Measurements from ENCODE around the gene VPS16. TPM values are rescaled to one million over a fixed set of nuclear protein-coding genes. Genes with fewer than 3 reads are reported as not detected.

Gene VPS16
- total RNA-seq, 1 experiment from 2014 or later: 22.2 TPM

DNA sequence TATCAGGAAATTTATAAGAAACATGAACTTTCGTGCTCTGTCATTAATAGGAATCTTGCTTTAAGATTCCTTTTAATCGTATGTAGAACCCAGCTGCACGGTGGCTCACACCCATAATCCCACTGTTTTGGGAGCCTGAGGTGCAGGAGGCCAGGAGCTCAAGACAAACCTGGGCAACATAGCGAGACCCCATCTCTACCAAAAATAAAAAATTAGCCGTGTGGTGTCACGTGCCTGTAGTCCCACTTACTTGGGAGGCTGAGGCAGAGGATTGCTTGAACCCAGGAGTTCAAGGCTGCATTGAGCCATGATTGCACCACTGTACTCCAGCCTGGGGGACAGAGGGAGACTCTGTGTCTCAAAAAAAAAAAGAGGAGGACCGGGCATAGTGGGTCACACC lies 40.1 kb downstream of the VPS16 start:
- no peaks in the 10 kb centered on the region for H3K36me3 Mint-ChIP-seq (ENCODE audit: insufficient read depth, unreplicated experiment)
- H3K27ac Mint-ChIP-seq (ENCODE audit: unreplicated experiment): no peak overlapping the region
- peaks cover 12% of the 10 kb centered on the region for H3K4me1 Mint-ChIP-seq (ENCODE audit: low read depth, unreplicated experiment)
- CTCF ChIA-PET: no interaction called here
- H3K27me3 Mint-ChIP-seq (ENCODE audit: unreplicated experiment): no peaks in the 10 kb centered on the region
- BruUV-seq (replicated peaks): no TSS peak
- no peak for TF ChIP-seq CTCF (IDR thresholded peaks at IDR 0.05; ENCODE audit: unreplicated experiment)
- no peaks in the 10 kb centered on the region for H3K9me3 Mint-ChIP-seq (ENCODE audit: low read depth, unreplicated experiment)
- H3K4me3 Mint-ChIP-seq (ENCODE audit: low read depth, unreplicated experiment): no peak overlapping the region
- DNase-seq: no peak
- intact Hi-C loops (cut with micrococcal nuclease; ENCODE audit: unreplicated experiment): no loop called here

DNA sequence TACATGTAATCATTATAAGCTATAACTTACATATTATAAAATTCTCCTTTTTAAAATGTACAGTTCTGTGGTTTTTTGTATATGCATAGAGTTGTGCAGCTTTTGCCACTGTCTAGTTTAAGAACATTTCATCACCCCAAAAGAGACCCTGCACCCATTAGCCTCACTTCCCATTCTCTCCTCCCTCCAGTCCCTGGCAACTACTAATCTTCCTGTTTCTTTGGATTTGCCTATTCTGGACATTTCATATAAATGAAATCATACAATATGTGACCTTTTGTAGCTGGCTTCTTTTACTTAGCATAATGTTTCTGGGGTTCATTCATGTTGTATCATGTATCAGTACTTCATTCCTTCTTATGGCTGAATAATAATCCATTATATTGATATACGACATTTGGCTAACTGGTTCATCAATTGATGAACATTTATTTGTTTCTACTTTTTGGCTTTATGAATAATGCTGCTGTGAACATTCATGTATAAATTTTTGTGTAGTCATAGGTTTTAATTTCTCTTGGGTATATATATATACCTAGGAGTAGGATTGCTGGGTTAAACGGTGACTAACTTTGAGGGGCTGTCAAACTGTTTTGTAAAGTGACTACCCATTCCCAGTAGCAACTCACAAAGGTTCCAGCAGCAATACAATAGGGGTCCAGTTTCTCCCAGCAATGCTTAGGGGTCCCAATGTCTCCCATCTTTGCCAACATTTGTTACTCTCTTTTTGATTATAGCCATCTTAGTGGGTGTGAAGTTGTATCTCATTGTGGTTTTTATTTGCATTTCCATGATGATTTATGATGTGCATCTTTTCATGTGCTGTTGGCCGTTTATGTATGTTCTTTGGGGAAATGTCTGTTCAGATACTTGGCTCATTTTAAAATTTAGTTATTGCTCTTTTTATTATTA lies 43.4 kb downstream of the VPS16 start:
- CTCF ChIA-PET: interaction anchor here (0.7 kb wide), 1 partner anchor 1009 kb away, joined by 3 read pairs; no protein-coding TSS in a partner anchor
- Mint-ChIP-seq H3K27ac (ENCODE audit: unreplicated experiment) (no peak overlapping the region), H3K4me3 (ENCODE audit: low read depth, unreplicated experiment) (no peak overlapping the region), H3K4me1 (ENCODE audit: low read depth, unreplicated experiment) (peaks cover 13% of the 10 kb centered on the region), H3K27me3 (ENCODE audit: unreplicated experiment) (no peaks in the 10 kb centered on the region), H3K36me3 (ENCODE audit: insufficient read depth, unreplicated experiment) (no peaks in the 10 kb centered on the region), H3K9me3 (ENCODE audit: low read depth, unreplicated experiment) (no peaks in the 10 kb centered on the region)
- no peak for DNase-seq
- no peak for TF ChIP-seq CTCF (IDR thresholded peaks at IDR 0.05; ENCODE audit: unreplicated experiment)
- intact Hi-C loops (cut with micrococcal nuclease; ENCODE audit: unreplicated experiment): no loop called here
- no TSS peak for BruUV-seq (replicated peaks)

DNA sequence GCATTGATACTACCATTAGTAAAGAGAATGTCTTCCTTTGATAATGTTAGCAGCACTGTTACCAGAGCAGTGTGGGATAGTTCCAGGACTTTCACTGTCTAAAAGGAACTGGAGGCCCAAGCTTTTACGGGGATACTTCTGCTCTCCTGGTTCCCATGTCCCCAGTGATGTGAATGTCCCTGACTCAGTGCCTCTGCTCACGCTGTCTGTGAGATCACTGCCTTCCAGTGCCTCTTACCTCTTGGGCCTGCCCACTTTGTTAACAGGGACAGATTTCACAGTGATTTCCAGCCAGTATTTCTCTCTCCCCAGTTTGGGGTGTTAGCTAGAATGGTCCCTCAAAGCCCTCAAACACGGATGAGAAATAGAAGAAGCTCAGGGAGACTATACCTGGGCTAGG lies 47.2 kb downstream of the VPS16 start:
- CTCF ChIA-PET: no interaction called here
- no TSS peak for BruUV-seq (replicated peaks)

GRCh38 chr20:2888224-2888955 lies 47.8 kb downstream of the VPS16 start:
- intact Hi-C loops (cut with micrococcal nuclease; ENCODE audit: unreplicated experiment): no loop called here

More for the DNA sequence above, 47.2 kb downstream of the VPS16 start:
- Mint-ChIP-seq H3K27me3 (ENCODE audit: unreplicated experiment) (no peaks in the 10 kb centered on the region), H3K4me1 (ENCODE audit: low read depth, unreplicated experiment) (peaks cover 27% of the 10 kb centered on the region), H3K36me3 (ENCODE audit: insufficient read depth, unreplicated experiment) (no peaks in the 10 kb centered on the region), H3K27ac (ENCODE audit: unreplicated experiment) (no peak overlapping the region), H3K4me3 (ENCODE audit: low read depth, unreplicated experiment) (no peak overlapping the region), H3K9me3 (ENCODE audit: low read depth, unreplicated experiment) (no peaks in the 10 kb centered on the region)
- DNase-seq: no peak
- no peak for TF ChIP-seq CTCF (IDR thresholded peaks at IDR 0.05; ENCODE audit: unreplicated experiment)
- intact Hi-C loops (cut with micrococcal nuclease; ENCODE audit: unreplicated experiment): no loop called here

More at GRCh38 chr20:2888224-2888955, 47.8 kb downstream of the VPS16 start:
- Mint-ChIP-seq H3K4me3 (ENCODE audit: low read depth, unreplicated experiment) (no peak overlapping the region), H3K27ac (ENCODE audit: unreplicated experiment) (no peak overlapping the region), H3K9me3 (ENCODE audit: low read depth, unreplicated experiment) (no peaks in the 10 kb centered on the region), H3K36me3 (ENCODE audit: insufficient read depth, unreplicated experiment) (no peaks in the 10 kb centered on the region), H3K27me3 (ENCODE audit: unreplicated experiment) (no peaks in the 10 kb centered on the region), H3K4me1 (ENCODE audit: low read depth, unreplicated experiment) (peaks cover 27% of the 10 kb centered on the region)
- CTCF ChIA-PET: no interaction called here
- no peak for DNase-seq
- BruUV-seq (replicated peaks): no TSS peak
- TF ChIP-seq CTCF (IDR thresholded peaks at IDR 0.05; ENCODE audit: unreplicated experiment): no peak
